Esophagus squamous epithelium (tissue), 4 donors: ENCODE measurements around the gene PRRG3.

Experiments used
- CTCF ChIP-seq, 6 experiments: fragments of 450-650 bp in 4 of 6; fragments of 200-600 bp in 2 of 6; sonication (generic) in 2 of 6; IDR thresholded peaks; one replicate each; pipeline ENCODE4 v1.5.1; 2016 to 2019; ENCODE audit warnings: antibody characterized with exemption in 6 of 6, mild to moderate bottlenecking in 4 of 6, moderate library complexity in 4 of 6
- POLR2A ChIP-seq, 4 donors: fragments of 450-650 bp; IDR thresholded peaks; one replicate each; pipeline ENCODE4 v1.6.1; 2017; ENCODE audit warnings: antibody characterized with exemption in 4 of 4, mild to moderate bottlenecking in 4 of 4, moderate library complexity in 3 of 4

- TF ChIP-seq CTCF (IDR thresholded peaks at IDR 0.05) (no peak), POLR2A (IDR thresholded peaks at IDR 0.05) (no peak)
Observed at GRCh38 chrX:151675121-151675746, 20.0 kb upstream of the PRRG3 start.
